Left ventricle myocardium inferior (tissue), 1 donor: ENCODE data around the gene NHLRC1. TPM values are rescaled to one million over a fixed set of nuclear protein-coding genes. Genes with fewer than 3 reads are reported as not detected.
A peak's percentile ranks its signal among the peaks of the same experiment; 100 is the strongest.

Experiments
- DNase-seq: peaks from one replicate; pipeline ENCODE4 v3.0.0-alpha.2; 2020
- H3K27ac ChIP-seq: fragments of 200-600 bp; replicated peaks from 2 replicates; pipeline ENCODE4 v1.8.0; 2021
- H3K27me3 ChIP-seq: fragments of 200-600 bp; 2 replicates; pipeline ENCODE4 v1.8.0; 2021; ENCODE audit warnings: low read depth
- H3K36me3 ChIP-seq: fragments of 200-600 bp; 2 replicates; pipeline ENCODE4 v1.8.0; 2021
- H3K4me1 ChIP-seq: fragments of 200-600 bp; 2 replicates; pipeline ENCODE4 v1.8.0; 2021
- H3K4me3 ChIP-seq: fragments of 200-600 bp; 2 replicates; pipeline ENCODE4 v1.8.0; 2021; ENCODE audit warnings: mild to moderate bottlenecking, moderate library complexity
- H3K9me3 ChIP-seq: fragments of 200-600 bp; replicated peaks from 2 replicates; pipeline ENCODE4 v1.8.0; 2021
- intact Hi-C: fragments of 100-400 bp; cut with micrococcal nuclease; formaldehyde crosslinking; loops from one replicate; pipeline ENCODE4 v1.11.0; 2022
- long read RNA-seq: library from polyadenylated mRNA; unstranded; transcript quantifications from one replicate; pipeline ENCODE4 v2.0.0, GENCODE V29; 2021
- total RNA-seq: library from RNA; stranded (reverse); fragmentation: NEBNext Ultra II Directional; extraction: Animal tissue kit (Norgen Biotek cat#: 25700); gene quantifications from one replicate; pipeline ENCODE4 v1.2.1, GENCODE V29; 2021
- TF ChIP-seq, protein P1 (sequence below): fragments of 200-600 bp; IDR thresholded peaks from 2 replicates; pipeline ENCODE4 v1.8.0; 2021; ENCODE audit warnings: antibody characterized with exemption, mild to moderate bottlenecking, borderline replicate concordance
- donor health status: DM: no; HTN: yes; CAD: no; lungs with severe emphysema.

The NHLRC1 gene
- 1.1 TPM for total RNA-seq
- long read RNA-seq, transcript NHLRC1-201 (1 exons, 2,248 nt): major isoform, 10 of 10 reads
- long read RNA-seq, partial matches to known transcripts: 0 of 10 reads
- long read RNA-seq, other reads (novel, unspliced or antisense): 0 of 10 reads

GRCh38 chr6:18122128-18123093 lies at the start of gene NHLRC1:
NHLRC1 (minus strand) TSS chr6:18122677; CDS start chr6:18122606, 71 bp downstream.
- TF ChIP-seq, protein P1, sequence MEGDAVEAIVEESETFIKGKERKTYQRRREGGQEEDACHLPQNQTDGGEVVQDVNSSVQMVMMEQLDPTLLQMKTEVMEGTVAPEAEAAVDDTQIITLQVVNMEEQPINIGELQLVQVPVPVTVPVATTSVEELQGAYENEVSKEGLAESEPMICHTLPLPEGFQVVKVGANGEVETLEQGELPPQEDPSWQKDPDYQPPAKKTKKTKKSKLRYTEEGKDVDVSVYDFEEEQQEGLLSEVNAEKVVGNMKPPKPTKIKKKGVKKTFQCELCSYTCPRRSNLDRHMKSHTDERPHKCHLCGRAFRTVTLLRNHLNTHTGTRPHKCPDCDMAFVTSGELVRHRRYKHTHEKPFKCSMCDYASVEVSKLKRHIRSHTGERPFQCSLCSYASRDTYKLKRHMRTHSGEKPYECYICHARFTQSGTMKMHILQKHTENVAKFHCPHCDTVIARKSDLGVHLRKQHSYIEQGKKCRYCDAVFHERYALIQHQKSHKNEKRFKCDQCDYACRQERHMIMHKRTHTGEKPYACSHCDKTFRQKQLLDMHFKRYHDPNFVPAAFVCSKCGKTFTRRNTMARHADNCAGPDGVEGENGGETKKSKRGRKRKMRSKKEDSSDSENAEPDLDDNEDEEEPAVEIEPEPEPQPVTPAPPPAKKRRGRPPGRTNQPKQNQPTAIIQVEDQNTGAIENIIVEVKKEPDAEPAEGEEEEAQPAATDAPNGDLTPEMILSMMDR: peak; percentile 96
- Histone ChIP-seq H3K36me3 (no peaks in the 10 kb centered on the region), H3K27ac (peak within 1 kb of the TSS; percentile 34), H3K27me3 (no peaks in the 10 kb centered on the region), H3K4me1 (peaks cover 9% of the 10 kb centered on the region), H3K9me3 (no peaks in the 10 kb centered on the region), H3K4me3 (peak within 1 kb of the TSS; percentile 68)
- DNase-seq: peak; percentile 90
- intact Hi-C loops: loop anchor here (10.0 kb wide), 1 partner anchor 288 kb away; no protein-coding TSS in a partner anchor

DNA sequence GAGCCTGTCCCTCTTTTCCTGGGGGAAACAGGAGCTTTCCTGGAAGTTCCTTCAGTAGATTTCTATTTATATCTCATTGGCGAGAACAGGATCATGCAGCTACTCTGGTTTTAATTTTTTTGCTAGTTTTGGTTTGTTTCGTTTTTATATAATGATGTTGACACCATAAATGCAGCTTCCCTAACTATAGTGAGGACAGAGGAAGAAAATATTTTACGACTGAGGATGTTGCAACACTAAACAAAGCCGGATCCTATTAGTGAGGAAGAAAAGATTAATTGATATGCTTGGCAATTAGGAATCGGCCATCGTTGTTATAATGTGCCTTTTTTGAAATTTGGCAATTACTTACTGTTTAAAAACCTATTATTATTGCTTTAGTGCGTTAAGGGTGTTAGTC lies 49.4 kb upstream of the NHLRC1 start:
- peaks cover 76% of the 10 kb centered on the region for H3K36me3 ChIP-seq
- H3K27me3 ChIP-seq: no peaks in the 10 kb centered on the region
- H3K9me3 ChIP-seq: peaks cover 13% of the 10 kb centered on the region
- intact Hi-C loops: no loop called here
- DNase-seq: no peak
- TF ChIP-seq, protein P1: no peak
- no peak overlapping the region for H3K4me3 ChIP-seq
- no peak overlapping the region for H3K27ac ChIP-seq
- H3K4me1 ChIP-seq: no peaks in the 10 kb centered on the region

GRCh38 chr6:18168264-18168663 lies 45.8 kb upstream of the NHLRC1 start:
- TF ChIP-seq, protein P1: no peak
- no peaks in the 10 kb centered on the region for H3K4me1 ChIP-seq
- peaks cover 85% of the 10 kb centered on the region for H3K36me3 ChIP-seq
- no peak overlapping the region for H3K4me3 ChIP-seq
- intact Hi-C loops: no loop called here
- peaks cover 13% of the 10 kb centered on the region for H3K9me3 ChIP-seq
- H3K27ac ChIP-seq: no peak overlapping the region
- no peaks in the 10 kb centered on the region for H3K27me3 ChIP-seq
- no peak for DNase-seq

GRCh38 chr6:18166312-18167036 lies 44.0 kb upstream of the NHLRC1 start:
- Histone ChIP-seq H3K4me3 (no peak overlapping the region), H3K27me3 (no peaks in the 10 kb centered on the region), H3K9me3 (peaks cover 13% of the 10 kb centered on the region), H3K4me1 (no peaks in the 10 kb centered on the region), H3K36me3 (peaks cover 85% of the 10 kb centered on the region), H3K27ac (no peak overlapping the region)
- no peak for DNase-seq
- intact Hi-C loops: no loop called here
- TF ChIP-seq, protein P1: no peak

GRCh38 chr6:18165751-18166150 lies 43.3 kb upstream of the NHLRC1 start:
- Histone ChIP-seq H3K4me1 (no peaks in the 10 kb centered on the region), H3K36me3 (peaks cover 85% of the 10 kb centered on the region), H3K27me3 (no peaks in the 10 kb centered on the region), H3K4me3 (no peak overlapping the region), H3K9me3 (peaks cover 13% of the 10 kb centered on the region), H3K27ac (no peak overlapping the region)
- intact Hi-C loops: no loop called here
- no peak for DNase-seq
- TF ChIP-seq, protein P1: no peak
